B cell (primary cell): ENCODE results near the gene RRP36. TPM values are rescaled to one million over a fixed set of nuclear protein-coding genes. Genes with fewer than 3 reads are reported as not detected.

ENCODE experiments used
- ATAC-seq: fragments of 200-7000 bp; cut with Tn5 transposase; one replicate; pipeline ENCODE4 v1.10.0; 2021; ENCODE audit warnings: low read depth, mild to moderate bottlenecking, moderate number of reproducible peaks, moderate library complexity
- CTCF ChIA-PET: fragments of 350-600 bp; sonication (Branson Sonifier 250); formaldehyde crosslinking; loops from one replicate; lab custom pipeline; 2021; ENCODE audit warnings: antibody characterized with exemption, inconsistent platforms; lab: Charles Lee
- POLR2A ChIA-PET: fragments of 350-600 bp; sonication (Branson Sonifier 250); formaldehyde crosslinking; loops from one replicate; lab custom pipeline; 2021; ENCODE audit warnings: antibody characterized with exemption; lab: Charles Lee
- DNase-seq: peaks from one replicate; pipeline ENCODE4 v3.0.0; 2013
- H2AFZ ChIP-seq: 2 replicates; pipeline ENCODE4 v1.6.1; 2012; ENCODE audit warnings: mild to moderate bottlenecking, low read depth, low read length; ENCODE audit not compliant: insufficient read depth, poor library complexity, severe bottlenecking
- H3K27ac ChIP-seq, 2 donors: 1 replicate in 1 of 2; 2 replicates in 1 of 2; pipeline ENCODE4 v1.5.1; 2012 to 2013; ENCODE audit warnings: low read length in 2 of 2, mild to moderate bottlenecking in 2 of 2, moderate library complexity in 1 of 2
- H3K27me3 ChIP-seq, 4 experiments: fragments of 200-600 bp in 1 of 4; sonication (generic) in 1 of 4; replicated peaks in 1 of 4; 1 replicate in 2 of 4; 2 replicates in 2 of 4; pipeline versions ENCODE4 v1.6.1 to v1.7.0; 2013 to 2016; ENCODE audit warnings: low read length in 3 of 4, mild to moderate bottlenecking in 2 of 4, mixed read lengths in 1 of 4, moderate library complexity in 1 of 4; ENCODE audit not compliant: insufficient read depth in 4 of 4, control insufficient read depth in 3 of 4; ENCODE audit errors: control extremely low read depth in 1 of 4
- H3K36me3 ChIP-seq, 2 experiments: replicated peaks in 1 of 2; 1 replicate in 1 of 2; 2 replicates in 1 of 2; pipeline versions ENCODE4 v1.6.1 to v1.7.1; 2013; ENCODE audit warnings: low read length in 1 of 2; ENCODE audit not compliant: insufficient read depth in 2 of 2, control insufficient read depth in 1 of 2; ENCODE audit errors: control extremely low read depth in 1 of 2, extremely low read depth in 1 of 2
- H3K4me1 ChIP-seq, 2 donors: fragments of 200-600 bp in 1 of 2; sonication (generic) in 1 of 2; 1 replicate in 1 of 2; 2 replicates in 1 of 2; pipeline versions ENCODE4 v1.5.1 to v1.6.1; 2013 to 2017; ENCODE audit warnings: low read length in 2 of 2; ENCODE audit not compliant: control insufficient read depth in 2 of 2, insufficient read depth in 2 of 2
- H3K4me2 ChIP-seq: replicated peaks from 2 replicates; pipeline ENCODE3; 2012; ENCODE audit warnings: mild to moderate bottlenecking, low read depth, low read length; ENCODE audit not compliant: poor library complexity, severe bottlenecking
- H3K4me3 ChIP-seq, 5 experiments: fragments of 200-600 bp in 1 of 5; sonication (generic) in 1 of 5; 1 replicate in 3 of 5; 2 replicates in 2 of 5; pipeline versions ENCODE4 v1.5.1 to v1.7.0; 2011 to 2016; ENCODE audit warnings: low read length in 4 of 5, mild to moderate bottlenecking in 4 of 5, low read depth in 2 of 5, control low read depth in 1 of 5, moderate library complexity in 1 of 5; ENCODE audit not compliant: insufficient read depth in 1 of 5; ENCODE audit errors: control extremely low read depth in 1 of 5, extremely low read depth in 1 of 5
- H3K79me2 ChIP-seq: fragments of 200-600 bp; sonication (generic); one replicate; pipeline ENCODE4 v1.6.0; 2016; ENCODE audit warnings: low read length; ENCODE audit not compliant: control insufficient read depth, insufficient read depth
- H3K9ac ChIP-seq: fragments of 200-600 bp; sonication (generic); 2 replicates; pipeline ENCODE4 v1.6.1; 2017; ENCODE audit warnings: mild to moderate bottlenecking, low read length, moderate library complexity
- H3K9me3 ChIP-seq, 3 donors: one replicate each; pipeline versions ENCODE4 v1.6.1 to v1.7.1; 2013; ENCODE audit warnings: low read length in 2 of 3; ENCODE audit not compliant: control insufficient read depth in 2 of 3, insufficient read depth in 1 of 3; ENCODE audit errors: control extremely low read depth in 1 of 3
- H4K20me1 ChIP-seq: 2 replicates; pipeline ENCODE4 v1.6.0; 2012; ENCODE audit warnings: mild to moderate bottlenecking, low read length; ENCODE audit not compliant: insufficient read depth, control insufficient read depth, poor library complexity, severe bottlenecking
- H3K27ac Mint-ChIP-seq: one replicate; pipeline ENCODE4 v1.8.0; 2021; ENCODE audit warnings: mixed read lengths
- H3K27me3 Mint-ChIP-seq: one replicate; pipeline ENCODE4 v1.8.0; 2021; ENCODE audit warnings: mixed read lengths
- H3K4me1 Mint-ChIP-seq: one replicate; pipeline ENCODE4 v1.8.0; 2021; ENCODE audit warnings: mixed read lengths
- H3K4me3 Mint-ChIP-seq: one replicate; pipeline ENCODE4 v1.8.0; 2021; ENCODE audit warnings: mixed read lengths
- H3K9me3 Mint-ChIP-seq: one replicate; pipeline ENCODE4 v1.8.0; 2022; ENCODE audit warnings: mixed read lengths; ENCODE audit not compliant: insufficient read depth
- EZH2 ChIP-seq: IDR thresholded peaks from 2 replicates; pipeline ENCODE4 v1.6.1; 2012; ENCODE audit warnings: borderline replicate concordance, low read depth, mild to moderate bottlenecking, moderate library complexity, low read length; ENCODE audit not compliant: insufficient read depth, poor library complexity, severe bottlenecking
- WGBS: methylation state at CpG from one replicate; pipeline ENCODE4 v1.1.5; 2013; ENCODE audit warnings: missing lambda C conversion rate; ENCODE audit not compliant: insufficient coverage; 5-methylcytosine and 5-hydroxymethylcytosine counted together
- intact Hi-C: fragments of 100-400 bp; cut with micrococcal nuclease; formaldehyde crosslinking; loops from one replicate; pipeline ENCODE4 v1.10.0; 2022
- polyA plus RNA-seq: library from polyadenylated mRNA; depleted of rRNA; stranded (reverse); fragments of >200 nt; gene quantifications from 2 replicates; pipeline ENCODE4 v1.2.3, GENCODE V29; 2012
- total RNA-seq, 2 donors: library from RNA; stranded (reverse); fragments of 120-200 nt in 1 of 2; gene quantifications; 1 replicate in 1 of 2; 2 replicates in 1 of 2; pipeline versions ENCODE4 v1.2.3 to v1.2.4, GENCODE V29; 2013 to 2022
- TF ChIP-seq, protein P1 (sequence below): fragments of 200-600 bp; IDR thresholded peaks from one replicate; pipeline ENCODE4 v1.8.0; 2022; ENCODE audit warnings: antibody characterized with exemption, mild to moderate bottlenecking

Gene RRP36
- total and polyA plus RNA-seq, 2 donors (not counting 1 experiment from before 2014, with no cell fraction given): 22.8 to 46.2 TPM

DNA sequence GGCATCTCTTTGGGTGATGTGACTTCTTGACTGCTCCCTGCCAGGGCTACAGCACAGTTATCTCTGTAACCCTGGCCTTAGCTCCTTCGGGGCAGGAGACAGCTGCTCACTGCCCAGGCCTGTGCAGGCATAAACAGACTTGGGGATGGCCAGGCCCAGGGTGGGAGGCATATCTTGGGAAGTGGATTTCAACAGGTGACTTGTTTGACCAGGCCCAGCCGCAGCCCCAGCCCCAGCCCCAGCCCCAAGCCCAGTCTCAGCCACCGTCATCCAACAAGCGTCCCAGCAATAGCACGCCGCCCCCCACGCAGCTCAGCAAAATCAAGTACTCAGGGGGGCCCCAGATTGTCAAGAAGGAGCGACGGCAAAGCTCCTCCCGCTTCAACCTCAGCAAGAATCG lies 15.2 kb upstream of the RRP36 start:
- over 99% methylated on average over 11 of the region's 11 CpGs for WGBS
- H3K9me3 Mint-ChIP-seq: no peaks in the 10 kb centered on the region
- H3K27ac ChIP-seq: no peak overlapping the region
- H3K79me2 ChIP-seq: peaks cover 38% of the 10 kb centered on the region
- intact Hi-C loops: loop anchor here (5.0 kb wide), 1 partner anchor 136 kb away; no protein-coding TSS in a partner anchor
- TF ChIP-seq EZH2: no peak
- TF ChIP-seq, protein P1, sequence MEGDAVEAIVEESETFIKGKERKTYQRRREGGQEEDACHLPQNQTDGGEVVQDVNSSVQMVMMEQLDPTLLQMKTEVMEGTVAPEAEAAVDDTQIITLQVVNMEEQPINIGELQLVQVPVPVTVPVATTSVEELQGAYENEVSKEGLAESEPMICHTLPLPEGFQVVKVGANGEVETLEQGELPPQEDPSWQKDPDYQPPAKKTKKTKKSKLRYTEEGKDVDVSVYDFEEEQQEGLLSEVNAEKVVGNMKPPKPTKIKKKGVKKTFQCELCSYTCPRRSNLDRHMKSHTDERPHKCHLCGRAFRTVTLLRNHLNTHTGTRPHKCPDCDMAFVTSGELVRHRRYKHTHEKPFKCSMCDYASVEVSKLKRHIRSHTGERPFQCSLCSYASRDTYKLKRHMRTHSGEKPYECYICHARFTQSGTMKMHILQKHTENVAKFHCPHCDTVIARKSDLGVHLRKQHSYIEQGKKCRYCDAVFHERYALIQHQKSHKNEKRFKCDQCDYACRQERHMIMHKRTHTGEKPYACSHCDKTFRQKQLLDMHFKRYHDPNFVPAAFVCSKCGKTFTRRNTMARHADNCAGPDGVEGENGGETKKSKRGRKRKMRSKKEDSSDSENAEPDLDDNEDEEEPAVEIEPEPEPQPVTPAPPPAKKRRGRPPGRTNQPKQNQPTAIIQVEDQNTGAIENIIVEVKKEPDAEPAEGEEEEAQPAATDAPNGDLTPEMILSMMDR: no peak
- no peak overlapping the region for H2AFZ ChIP-seq
- H3K4me2 ChIP-seq: no peak overlapping the region
- no peaks in the 10 kb centered on the region for H3K27me3 Mint-ChIP-seq
- peaks cover 0 to 10% of the 10 kb centered on the region in 2 donors for H3K4me1 ChIP-seq
- no peak overlapping the region for H3K9ac ChIP-seq
- POLR2A ChIA-PET: no interaction called here
- no peaks in the 10 kb centered on the region for H4K20me1 ChIP-seq
- peaks cover 1 to 45% of the 10 kb centered on the region in 2 experiments for H3K36me3 ChIP-seq
- ATAC-seq (no peak), DNase-seq (no peak)
- no peaks in the 10 kb centered on the region for H3K27me3 ChIP-seq
- no peak overlapping the region for H3K4me3 ChIP-seq
- CTCF ChIA-PET: no interaction called here
- H3K4me3 Mint-ChIP-seq: no peak overlapping the region
- H3K9me3 ChIP-seq: no peaks in the 10 kb centered on the region
- no peak overlapping the region for H3K27ac Mint-ChIP-seq
- peaks cover 9% of the 10 kb centered on the region for H3K4me1 Mint-ChIP-seq

- peaks cover 1 to 54% of the 10 kb centered on the region in 2 experiments for H3K36me3 ChIP-seq
- H4K20me1 ChIP-seq: no peaks in the 10 kb centered on the region
- Mint-ChIP-seq H3K4me1 (peaks cover 14% of the 10 kb centered on the region), H3K4me3 (no peak overlapping the region), H3K27ac (no peak overlapping the region), H3K9me3 (no peaks in the 10 kb centered on the region), H3K27me3 (no peaks in the 10 kb centered on the region)
- no peak overlapping the region for H2AFZ ChIP-seq
- TF ChIP-seq, protein P1: no peak
- no peak for TF ChIP-seq EZH2
- H3K9ac ChIP-seq: no peak overlapping the region
- H3K27me3 ChIP-seq: no peaks in the 10 kb centered on the region
- H3K9me3 ChIP-seq: no peaks in the 10 kb centered on the region
- DNase-seq (no peak), ATAC-seq (no peak)
- H3K79me2 ChIP-seq: peaks cover 38% of the 10 kb centered on the region
- POLR2A ChIA-PET: interaction anchor here (0.6 kb wide), 1 partner anchor 8 kb away, joined by 8 read pairs; no protein-coding TSS in a partner anchor
- WGBS: 97% methylated on average over 9 of the region's 9 CpGs
- H3K4me1 ChIP-seq: peaks cover 0 to 10% of the 10 kb centered on the region in 2 donors
- H3K27ac ChIP-seq: no peak overlapping the region
- H3K4me2 ChIP-seq: no peak overlapping the region
- intact Hi-C loops: loop anchor here (5.0 kb wide), 1 partner anchor 135 kb away; no protein-coding TSS in a partner anchor
- H3K4me3 ChIP-seq: no peak overlapping the region
- CTCF ChIA-PET: interaction anchor here (1.0 kb wide), 1 partner anchor 136 kb away, joined by 3 read pairs; no protein-coding TSS in a partner anchor
Observed at GRCh38 chr6:43007126-43007525, 14.3 kb upstream of the RRP36 start.
